ENCODE results near the gene CDH20.
"Not testable (repeated sequence)": the region's sequence is repeated elsewhere in the genome, so short reads cannot be mapped to it uniquely, and the experiment has no call there.

Gene CDH20

GRCh38 chr18:61364953-61365352 lies 31.7 kb downstream of the CDH20 start:
- 100% methylated on average over 1 of the region's 1 CpG for WGBS (ENCODE audit: insufficient coverage)
- ChIA-PET POLR2A (no interaction called here), CTCF (no interaction called here)
- no peak for DNase-seq
- Histone ChIP-seq H3K27ac (ENCODE audit: insufficient read depth in 1 of 2, low read depth in 1 of 2, low read length in 2 of 2, poor library complexity in 1 of 2, severe bottlenecking in 2 of 2) (no peak overlapping the region), H3K4me1 (ENCODE audit: control extremely low read depth in 1 of 4, control insufficient read depth in 4 of 4, insufficient read depth in 4 of 4, low read length in 3 of 4) (peaks cover 0 to 3% (median 0%) of the 10 kb centered on the region in 4 experiments), H3K9me3 (ENCODE audit: control extremely low read depth in 1 of 5, control insufficient read depth in 4 of 5, insufficient read depth in 2 of 5, low read depth in 1 of 5, low read length in 4 of 5) (no peaks in the 10 kb centered on the region), H3K4me3 (ENCODE audit: control insufficient read depth in 1 of 7, extremely low read depth in 1 of 7, insufficient read depth in 4 of 7, low read depth in 2 of 7, low read length in 6 of 7) (no peak overlapping the region), H3K36me3 (ENCODE audit: control insufficient read depth in 4 of 4, insufficient read depth in 4 of 4, low read length in 3 of 4) (no peaks in the 10 kb centered on the region), H3K27me3 (replicated peaks in 2 of 5; ENCODE audit: control insufficient read depth in 4 of 5, insufficient read depth in 5 of 5, low read length in 4 of 5) (no peaks in the 10 kb centered on the region)

- H3K4me3 ChIP-seq (ENCODE audit: control insufficient read depth in 1 of 7, extremely low read depth in 1 of 7, insufficient read depth in 4 of 7, low read depth in 2 of 7, low read length in 6 of 7), result no peak overlapping the region
- no peak for DNase-seq
- POLR2A ChIA-PET, result no interaction called here
- H3K27me3 ChIP-seq (replicated peaks in 2 of 5; ENCODE audit: control insufficient read depth in 4 of 5, insufficient read depth in 5 of 5, low read length in 4 of 5), result no peaks in the 10 kb centered on the region
- H3K36me3 ChIP-seq (ENCODE audit: control insufficient read depth in 4 of 4, insufficient read depth in 4 of 4, low read length in 3 of 4), result no peaks in the 10 kb centered on the region
- WGBS (ENCODE audit: insufficient coverage), result no CpG with 5 or more reads among the region's 2 CpGs
- no peak overlapping the region for H3K27ac ChIP-seq (ENCODE audit: insufficient read depth in 1 of 2, low read depth in 1 of 2, low read length in 2 of 2, poor library complexity in 1 of 2, severe bottlenecking in 2 of 2)
- H3K9me3 ChIP-seq (ENCODE audit: control extremely low read depth in 1 of 5, control insufficient read depth in 4 of 5, insufficient read depth in 2 of 5, low read depth in 1 of 5, low read length in 4 of 5), result no peaks in the 10 kb centered on the region
- CTCF ChIA-PET, result no interaction called here
- H3K4me1 ChIP-seq (ENCODE audit: control extremely low read depth in 1 of 4, control insufficient read depth in 4 of 4, insufficient read depth in 4 of 4, low read length in 3 of 4), result no peaks in the 10 kb centered on the region
Measured at GRCh38 chr18:61368001-61368400, 34.8 kb downstream of the CDH20 start.

GRCh38 chr18:61369671-61370070 lies 36.4 kb downstream of the CDH20 start:
- CTCF ChIA-PET, result interaction anchor here (1.0 kb wide), 1 partner anchor 48 kb away, joined by 3 read pairs; no protein-coding TSS in a partner anchor
- no CpG with 5 or more reads among the region's 4 CpGs for WGBS (ENCODE audit: insufficient coverage)
- POLR2A ChIA-PET; H3K4me3 ChIP-seq (ENCODE audit: control insufficient read depth in 1 of 7, extremely low read depth in 1 of 7, insufficient read depth in 4 of 7, low read depth in 2 of 7, low read length in 6 of 7); H3K36me3 ChIP-seq (ENCODE audit: control insufficient read depth in 4 of 4, insufficient read depth in 4 of 4, low read length in 3 of 4); DNase-seq; H3K27me3 ChIP-seq (replicated peaks in 2 of 5; ENCODE audit: control insufficient read depth in 4 of 5, insufficient read depth in 5 of 5, low read length in 4 of 5); H3K4me1 ChIP-seq (ENCODE audit: control extremely low read depth in 1 of 4, control insufficient read depth in 4 of 4, insufficient read depth in 4 of 4, low read length in 3 of 4); H3K27ac ChIP-seq (ENCODE audit: insufficient read depth in 1 of 2, low read depth in 1 of 2, low read length in 2 of 2, poor library complexity in 1 of 2, severe bottlenecking in 2 of 2); H3K9me3 ChIP-seq (ENCODE audit: control extremely low read depth in 1 of 5, control insufficient read depth in 4 of 5, insufficient read depth in 2 of 5, low read depth in 1 of 5, low read length in 4 of 5): not testable (repeated sequence)

- H3K36me3 ChIP-seq (ENCODE audit: control insufficient read depth in 4 of 4, insufficient read depth in 4 of 4, low read length in 3 of 4), result no peaks in the 10 kb centered on the region
- ChIA-PET CTCF (no interaction called here), POLR2A (no interaction called here)
- H3K27ac ChIP-seq (ENCODE audit: insufficient read depth in 1 of 2, low read depth in 1 of 2, low read length in 2 of 2, poor library complexity in 1 of 2, severe bottlenecking in 2 of 2), result no peak overlapping the region
- DNase-seq, result no peak
- H3K9me3 ChIP-seq (ENCODE audit: control extremely low read depth in 1 of 5, control insufficient read depth in 4 of 5, insufficient read depth in 2 of 5, low read depth in 1 of 5, low read length in 4 of 5), result no peaks in the 10 kb centered on the region
- H3K27me3 ChIP-seq (replicated peaks in 2 of 5; ENCODE audit: control insufficient read depth in 4 of 5, insufficient read depth in 5 of 5, low read length in 4 of 5), result no peaks in the 10 kb centered on the region
- no peak overlapping the region for H3K4me3 ChIP-seq (ENCODE audit: control insufficient read depth in 1 of 7, extremely low read depth in 1 of 7, insufficient read depth in 4 of 7, low read depth in 2 of 7, low read length in 6 of 7)
- no CpG with 5 or more reads among the region's 2 CpGs for WGBS (ENCODE audit: insufficient coverage)
- no peaks in the 10 kb centered on the region for H3K4me1 ChIP-seq (ENCODE audit: control extremely low read depth in 1 of 4, control insufficient read depth in 4 of 4, insufficient read depth in 4 of 4, low read length in 3 of 4)
Measured at GRCh38 chr18:61371111-61371510, 37.9 kb downstream of the CDH20 start.

GRCh38 chr18:61379827-61380226 lies 46.6 kb downstream of the CDH20 start:
- CTCF ChIA-PET, result no interaction called here

GRCh38 chr18:61388010-61388409 lies 54.8 kb downstream of the CDH20 start:
- no peak overlapping the region for H3K4me3 ChIP-seq (ENCODE audit: control insufficient read depth in 1 of 7, extremely low read depth in 1 of 7, insufficient read depth in 4 of 7, low read depth in 2 of 7, low read length in 6 of 7)
- no peaks in the 10 kb centered on the region for H3K27me3 ChIP-seq (replicated peaks in 2 of 5; ENCODE audit: control insufficient read depth in 4 of 5, insufficient read depth in 5 of 5, low read length in 4 of 5)
- 100% methylated on average over 2 of the region's 2 CpGs for WGBS (ENCODE audit: insufficient coverage)
- H3K9me3 ChIP-seq (ENCODE audit: control extremely low read depth in 1 of 5, control insufficient read depth in 4 of 5, insufficient read depth in 2 of 5, low read depth in 1 of 5, low read length in 4 of 5), result no peaks in the 10 kb centered on the region
- H3K27ac ChIP-seq (ENCODE audit: insufficient read depth in 1 of 2, low read depth in 1 of 2, low read length in 2 of 2, poor library complexity in 1 of 2, severe bottlenecking in 2 of 2), result no peak overlapping the region
- ChIA-PET CTCF (no interaction called here), POLR2A (no interaction called here)
- no peak for DNase-seq
- no peaks in the 10 kb centered on the region for H3K36me3 ChIP-seq (ENCODE audit: control insufficient read depth in 4 of 4, insufficient read depth in 4 of 4, low read length in 3 of 4)
- H3K4me1 ChIP-seq (ENCODE audit: control extremely low read depth in 1 of 4, control insufficient read depth in 4 of 4, insufficient read depth in 4 of 4, low read length in 3 of 4), result no peaks in the 10 kb centered on the region

More at GRCh38 chr18:61379827-61380226, 46.6 kb downstream of the CDH20 start:
- Histone ChIP-seq H3K4me1 (ENCODE audit: control extremely low read depth in 1 of 4, control insufficient read depth in 4 of 4, insufficient read depth in 4 of 4, low read length in 3 of 4) (no peaks in the 10 kb centered on the region), H3K27me3 (replicated peaks in 2 of 5; ENCODE audit: control insufficient read depth in 4 of 5, insufficient read depth in 5 of 5, low read length in 4 of 5) (no peaks in the 10 kb centered on the region), H3K9me3 (ENCODE audit: control extremely low read depth in 1 of 5, control insufficient read depth in 4 of 5, insufficient read depth in 2 of 5, low read depth in 1 of 5, low read length in 4 of 5) (peaks cover 0 to 2% (median 0%) of the 10 kb centered on the region in 5 experiments), H3K36me3 (ENCODE audit: control insufficient read depth in 4 of 4, insufficient read depth in 4 of 4, low read length in 3 of 4) (no peaks in the 10 kb centered on the region), H3K4me3 (ENCODE audit: control insufficient read depth in 1 of 7, extremely low read depth in 1 of 7, insufficient read depth in 4 of 7, low read depth in 2 of 7, low read length in 6 of 7) (no peak overlapping the region), H3K27ac (ENCODE audit: insufficient read depth in 1 of 2, low read depth in 1 of 2, low read length in 2 of 2, poor library complexity in 1 of 2, severe bottlenecking in 2 of 2) (no peak overlapping the region)
- DNase-seq, result no peak
- POLR2A ChIA-PET, result no interaction called here
- 52% methylated on average over 2 of the region's 4 CpGs for WGBS (ENCODE audit: insufficient coverage)

GRCh38 chr18:61394983-61395382 lies 61.8 kb downstream of the CDH20 start:
- no peak for DNase-seq
- H3K36me3 ChIP-seq (ENCODE audit: control insufficient read depth in 4 of 4, insufficient read depth in 4 of 4, low read length in 3 of 4), result no peaks in the 10 kb centered on the region
- no peaks in the 10 kb centered on the region for H3K9me3 ChIP-seq (ENCODE audit: control extremely low read depth in 1 of 5, control insufficient read depth in 4 of 5, insufficient read depth in 2 of 5, low read depth in 1 of 5, low read length in 4 of 5)
- no peak overlapping the region for H3K4me3 ChIP-seq (ENCODE audit: control insufficient read depth in 1 of 7, extremely low read depth in 1 of 7, insufficient read depth in 4 of 7, low read depth in 2 of 7, low read length in 6 of 7)
- ChIA-PET POLR2A (no interaction called here), CTCF (no interaction called here)
- H3K27me3 ChIP-seq (replicated peaks in 2 of 5; ENCODE audit: control insufficient read depth in 4 of 5, insufficient read depth in 5 of 5, low read length in 4 of 5), result no peaks in the 10 kb centered on the region
- H3K4me1 ChIP-seq (ENCODE audit: control extremely low read depth in 1 of 4, control insufficient read depth in 4 of 4, insufficient read depth in 4 of 4, low read length in 3 of 4), result no peaks in the 10 kb centered on the region
- H3K27ac ChIP-seq (ENCODE audit: insufficient read depth in 1 of 2, low read depth in 1 of 2, low read length in 2 of 2, poor library complexity in 1 of 2, severe bottlenecking in 2 of 2), result no peak overlapping the region

All from common myeloid progenitor, CD34-positive (primary cell).